Activated CD8-positive, alpha-beta memory T cell treated with anti-CD3 and anti-CD28 coated beads, Interleukin-2, amount 50 U/mL, for 4 hours (primary cell): ENCODE measurements around the gene CEP152.
"Not testable (repeated sequence)": the region's sequence is repeated elsewhere in the genome, so short reads cannot be mapped to it uniquely, and the experiment has no call there.

Source experiments
- DNase-seq: peaks from one replicate; pipeline ENCODE4 v3.0.0-alpha.2; 2020

Gene CEP152

DNA sequence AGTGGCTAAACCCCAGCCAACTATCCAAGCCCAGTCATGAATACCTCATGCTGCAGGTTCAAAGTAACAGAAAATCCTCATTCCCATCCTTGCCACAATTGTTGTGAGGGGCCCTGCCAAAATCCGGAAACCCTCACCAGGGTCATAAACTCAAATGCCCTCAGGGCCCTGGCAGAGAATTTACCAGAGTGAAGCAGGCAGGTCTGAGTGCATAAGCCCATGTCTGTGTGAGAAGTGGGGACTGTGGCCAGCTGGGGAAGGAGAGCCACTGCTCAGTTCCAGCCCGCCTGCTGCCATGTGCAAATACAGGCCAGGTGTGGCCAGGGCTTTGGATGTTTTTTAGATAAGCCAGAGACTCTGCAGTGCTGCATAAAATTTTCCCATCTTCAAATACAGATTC is 7.0 kb downstream of the CEP152 start:
- no peak for DNase-seq

DNA sequence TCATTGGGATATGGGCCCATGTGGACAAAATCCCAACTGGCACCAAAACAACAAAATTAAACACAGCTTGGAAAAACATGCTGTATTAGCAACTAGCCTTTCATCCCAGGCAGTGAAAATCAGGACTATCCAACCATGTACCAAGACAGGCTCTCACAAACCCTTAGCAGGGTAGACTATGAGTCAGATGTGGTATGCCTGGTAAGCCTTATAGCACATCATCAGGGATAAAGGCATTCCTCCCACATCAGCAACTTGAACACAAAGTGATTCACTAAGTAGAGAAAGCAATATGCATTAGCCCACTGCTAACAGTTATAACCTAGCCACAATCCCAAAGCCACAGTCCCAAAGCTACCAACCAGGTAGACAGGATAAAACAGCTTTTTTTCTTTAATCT is 8.0 kb downstream of the CEP152 start:
- DNase-seq = no peak

GRCh38 chr15:48802257-48802656 is 8.6 kb downstream of the CEP152 start:
- DNase-seq = no peak

DNA sequence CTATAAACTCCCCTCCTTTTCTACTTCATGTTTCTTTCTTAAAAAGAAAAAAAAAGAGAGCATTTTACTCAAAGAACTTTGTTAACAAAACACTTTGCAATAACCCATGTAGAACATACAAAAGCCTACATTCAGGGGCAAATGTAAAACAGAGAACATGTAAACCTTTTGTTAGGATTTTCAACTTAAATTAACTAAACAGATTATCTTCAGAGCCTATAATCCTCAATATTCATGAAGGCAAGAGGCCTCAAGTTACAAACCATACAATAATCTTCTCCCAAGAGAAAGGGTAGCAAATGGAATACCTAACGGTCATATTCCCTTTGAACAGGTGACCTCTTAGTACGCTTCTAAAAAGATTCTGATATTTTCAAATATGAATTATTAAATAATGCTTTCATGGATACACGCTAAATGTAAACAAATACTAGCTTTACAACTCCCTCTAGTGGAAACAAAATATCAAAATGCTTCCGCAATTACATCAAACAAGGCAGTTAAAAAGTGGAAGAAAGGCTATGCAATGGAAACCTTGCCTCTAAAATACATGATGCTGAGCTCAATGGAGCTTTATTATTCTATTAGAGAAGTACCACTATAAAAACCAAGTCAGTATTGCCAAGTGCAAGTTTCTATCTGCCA is 9.9 kb downstream of the CEP152 start:
- DNase-seq = no peak

DNA sequence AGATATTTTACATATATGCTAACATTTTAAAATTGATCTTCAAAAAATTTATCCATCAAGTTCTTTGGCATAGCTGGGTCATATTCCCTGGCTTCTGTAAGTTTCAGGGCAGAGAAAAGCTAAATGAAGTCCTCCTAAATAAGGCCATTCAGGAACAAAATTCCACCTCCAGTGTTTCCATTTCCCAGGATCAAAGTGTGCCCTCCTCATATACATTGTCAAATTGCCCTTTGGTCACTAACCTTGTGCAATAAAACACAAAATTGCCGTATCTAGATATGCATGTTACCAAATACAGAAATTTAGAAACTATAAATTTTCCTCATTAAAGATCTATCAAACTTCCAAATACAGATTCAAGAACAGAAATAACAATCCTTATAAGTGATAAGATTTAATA is 10.6 kb downstream of the CEP152 start:
- no peak for DNase-seq

- no peak for DNase-seq
These were observed 12.6 kb downstream of the CEP152 start for GRCh38 chr15:48798319-48798718.

GRCh38 chr15:48796930-48797329 is 13.9 kb downstream of the CEP152 start:
- no peak for DNase-seq

GRCh38 chr15:48796521-48796920 is 14.3 kb downstream of the CEP152 start:
- no peak for DNase-seq

- no peak for DNase-seq
These were observed 15.0 kb downstream of the CEP152 start for GRCh38 chr15:48795901-48796300.

DNA sequence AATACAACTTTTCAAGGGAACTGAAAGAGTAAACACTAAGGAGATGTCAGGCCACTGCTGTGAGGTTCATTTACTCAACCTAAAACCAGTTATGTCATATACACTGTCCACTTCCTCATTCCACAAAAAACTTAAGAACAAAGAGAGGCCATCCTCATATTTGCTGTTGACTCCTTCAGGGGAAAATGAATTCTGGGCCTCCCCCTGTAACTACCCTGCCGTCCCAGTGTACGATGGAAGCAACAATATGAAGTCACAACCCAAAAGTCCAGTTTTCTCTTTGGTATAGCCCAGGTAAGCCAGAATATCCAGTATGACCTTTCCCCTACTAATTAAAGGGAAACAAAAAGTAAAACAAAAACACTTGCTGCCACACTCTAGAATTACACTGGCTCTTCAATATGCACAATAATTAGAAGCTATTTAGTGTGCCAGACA is 16.2 kb downstream of the CEP152 start:
- DNase-seq = no peak

GRCh38 chr15:48792408-48792807 is 18.5 kb downstream of the CEP152 start:
- DNase-seq = no peak

GRCh38 chr15:48790466-48791115 is 20.3 kb downstream of the CEP152 start:
- not testable (repeated sequence) for DNase-seq

DNA sequence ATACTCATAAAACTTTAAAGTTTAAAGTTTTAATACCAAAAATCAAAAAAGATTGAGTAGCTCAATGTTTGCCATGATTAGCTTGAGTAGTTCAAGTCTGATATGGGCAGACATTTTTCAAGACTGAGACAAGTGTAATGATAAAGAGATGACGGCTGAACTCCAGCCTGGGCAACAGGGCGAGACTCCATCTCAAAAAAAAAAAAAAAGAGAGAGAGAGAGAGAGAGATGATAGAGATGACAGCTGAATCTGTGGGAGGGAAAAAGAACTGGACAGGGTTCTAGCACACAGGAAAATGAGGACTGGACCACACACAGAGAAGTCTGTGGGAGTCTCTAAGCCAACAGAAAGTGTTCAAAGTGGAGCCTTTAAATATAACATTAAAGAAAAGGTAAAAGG is 25.2 kb downstream of the CEP152 start:
- no peak for DNase-seq

DNA sequence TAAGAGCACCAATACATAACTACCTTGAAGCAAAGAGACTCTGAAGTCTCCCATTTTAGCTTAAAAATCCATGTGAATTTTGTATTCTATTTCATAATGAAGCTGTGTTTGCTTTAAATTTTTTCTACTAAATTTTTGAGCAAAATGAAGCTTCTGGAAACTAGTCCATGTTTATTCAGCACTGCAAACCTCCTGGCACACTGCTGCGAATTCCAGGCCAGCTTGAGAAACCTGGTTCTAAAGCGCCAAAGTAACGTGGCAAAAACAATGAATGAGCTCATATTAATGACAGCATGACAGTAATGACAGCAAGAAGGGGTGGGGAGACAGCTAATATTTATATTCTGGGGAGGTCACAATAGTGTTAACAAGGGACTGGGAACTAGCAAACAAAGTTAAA is 25.7 kb downstream of the CEP152 start:
- no peak for DNase-seq

- DNase-seq = no peak
These were observed 26.1 kb downstream of the CEP152 start for GRCh38 chr15:48784756-48785155.

GRCh38 chr15:48782911-48783310 is 28.0 kb downstream of the CEP152 start:
- DNase-seq = no peak

DNA sequence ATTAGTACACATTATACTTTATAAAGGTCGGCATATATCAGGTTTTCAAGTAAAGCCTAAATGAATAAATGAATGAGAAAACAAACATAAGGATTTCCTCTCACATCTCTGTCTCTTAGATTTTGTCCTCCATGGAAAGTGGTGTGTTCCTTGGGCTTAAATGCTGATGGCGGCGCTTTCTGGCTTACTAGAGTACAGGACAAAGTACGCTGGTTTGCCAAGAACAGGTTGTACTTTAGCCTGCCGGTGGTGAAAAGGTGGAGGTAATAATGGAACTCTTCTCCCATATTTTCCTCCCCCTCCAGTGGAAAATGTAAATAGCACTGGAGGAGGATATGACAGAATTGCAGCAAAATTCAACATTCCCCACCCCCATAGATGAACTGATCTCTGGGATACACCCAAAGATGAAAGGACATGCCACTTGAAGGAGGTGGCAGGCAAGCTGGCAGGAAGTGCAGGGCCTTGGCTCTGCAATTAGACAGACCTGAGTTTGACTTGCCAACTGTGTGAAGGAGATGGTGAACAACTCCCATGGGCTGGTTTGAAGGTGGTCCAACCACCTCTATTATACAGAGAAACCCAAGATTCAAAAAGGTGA is 29.3 kb downstream of the CEP152 start:
- no peak for DNase-seq

DNA sequence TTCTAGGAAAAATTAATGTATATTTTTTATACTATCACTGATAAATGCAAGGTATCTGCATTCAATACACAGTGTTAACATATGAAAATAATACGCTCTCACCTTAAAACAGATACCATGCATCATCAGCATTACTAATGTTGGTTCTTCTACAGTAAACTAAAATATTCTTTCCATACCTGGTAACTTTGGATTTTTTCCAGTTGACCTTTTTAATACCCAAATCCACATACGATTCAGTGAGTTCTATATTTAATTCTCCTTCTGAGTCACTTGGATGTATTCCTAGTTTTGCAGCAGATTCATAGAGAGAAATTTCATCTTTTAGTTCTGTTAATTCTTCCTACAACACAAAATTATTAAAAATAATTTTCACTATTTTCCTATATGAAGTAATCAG is 29.9 kb downstream of the CEP152 start:
- DNase-seq = no peak

DNA sequence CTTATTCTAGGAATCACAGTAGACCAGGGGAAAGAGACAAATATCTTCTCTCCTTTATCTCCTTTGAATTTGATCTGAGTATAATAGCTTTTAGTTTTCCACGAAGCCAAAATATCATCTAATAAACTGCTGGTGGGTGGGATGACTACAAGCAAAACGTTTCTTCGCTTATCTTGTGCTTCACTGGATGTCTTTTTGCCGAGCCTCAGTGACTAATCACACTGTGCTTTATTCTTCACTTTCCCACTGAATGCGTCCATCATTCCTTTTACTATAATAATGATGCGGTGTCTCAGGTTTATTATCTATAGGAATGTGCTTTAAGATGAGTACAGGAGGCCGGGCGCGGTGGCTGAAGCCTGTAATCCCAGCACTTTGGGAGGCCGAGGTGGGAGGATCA is 32.5 kb downstream of the CEP152 start:
- DNase-seq = no peak

GRCh38 chr15:48777645-48778330 is 33.1 kb downstream of the CEP152 start:
- DNase-seq = no peak

GRCh38 chr15:48775546-48775945 is 35.3 kb downstream of the CEP152 start:
- no peak for DNase-seq

GRCh38 chr15:48774484-48774883 is 36.4 kb downstream of the CEP152 start:
- DNase-seq = no peak

DNA sequence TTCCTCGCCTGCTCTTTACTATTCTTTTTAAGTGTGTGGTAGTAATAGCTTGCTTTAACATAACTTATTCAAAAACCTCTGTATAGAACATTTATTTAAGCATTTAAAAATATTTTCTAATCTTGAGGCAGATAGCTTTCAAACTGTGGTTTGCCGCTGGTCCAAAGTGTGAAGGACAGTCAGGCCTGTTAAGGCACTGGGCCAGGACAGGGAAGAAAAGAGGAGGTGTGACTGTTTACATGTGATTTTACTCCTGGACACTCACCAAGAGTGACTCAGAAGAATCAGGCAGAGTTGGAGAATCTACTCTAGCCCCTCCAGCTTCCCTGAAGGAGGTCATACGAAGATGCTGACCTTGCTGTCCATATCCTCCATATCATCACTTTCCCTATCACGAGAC is 44.7 kb downstream of the CEP152 start:
- DNase-seq = no peak

GRCh38 chr15:48765022-48765421 is 45.8 kb downstream of the CEP152 start:
- no peak for DNase-seq
